CD4-positive, alpha-beta T cell (primary cell): ENCODE data around the gene LSAMP. TPM values are rescaled to one million over a fixed set of nuclear protein-coding genes. Genes with fewer than 3 reads are reported as not detected.

Source experiments
- ATAC-seq: fragments of 200-7000 bp; cut with Tn5 transposase; one replicate; pipeline ENCODE4 v1.10.0; 2022; ENCODE audit warnings: mild to moderate bottlenecking; ENCODE audit not compliant: poor library complexity
- CTCF ChIA-PET: fragments of 350-600 bp; sonication (Branson Sonifier 250); formaldehyde crosslinking; loops from one replicate; lab custom pipeline; 2021; ENCODE audit warnings: antibody characterized with exemption, inconsistent platforms; lab: Charles Lee
- POLR2A ChIA-PET: fragments of 350-600 bp; sonication (Branson Sonifier 250); formaldehyde crosslinking; loops from one replicate; lab custom pipeline; 2021; ENCODE audit warnings: antibody characterized with exemption, inconsistent platforms; lab: Charles Lee
- DNase-seq, 14 experiments: peaks; one replicate each; pipeline ENCODE4 v3.0.0-alpha.2; 2013 to 2020; ENCODE audit warnings: mixed read lengths in 2 of 14
- H3K27ac ChIP-seq, 2 donors: one replicate each; pipeline versions ENCODE4 v1.5.1 to v1.7.0; 2013; ENCODE audit warnings: low read length in 2 of 2, low read depth in 1 of 2, mild to moderate bottlenecking in 1 of 2
- H3K27me3 ChIP-seq, 2 experiments: 1 replicate in 1 of 2; 2 replicates in 1 of 2; pipeline versions ENCODE4 v1.6.1 to v1.7.0; 2013; ENCODE audit warnings: low read length in 2 of 2, control low read depth in 1 of 2, mild to moderate bottlenecking in 1 of 2, moderate library complexity in 1 of 2; ENCODE audit not compliant: insufficient read depth in 2 of 2, control insufficient read depth in 1 of 2
- H3K36me3 ChIP-seq: one replicate; pipeline ENCODE4 v1.6.1; 2013; ENCODE audit warnings: low read length, control low read depth; ENCODE audit not compliant: insufficient read depth
- H3K4me1 ChIP-seq: one replicate; pipeline ENCODE4 v1.6.1; 2013; ENCODE audit warnings: low read length, control low read depth; ENCODE audit not compliant: insufficient read depth
- H3K4me3 ChIP-seq: one replicate; pipeline ENCODE4 v1.5.1; 2013; ENCODE audit warnings: mild to moderate bottlenecking, low read length, moderate library complexity
- H3K9me3 ChIP-seq, 2 experiments: 1 replicate in 1 of 2; 2 replicates in 1 of 2; pipeline versions ENCODE4 v1.6.1 to v1.7.0; 2013; ENCODE audit warnings: low read length in 2 of 2, mild to moderate bottlenecking in 2 of 2, control low read depth in 1 of 2, moderate library complexity in 1 of 2; ENCODE audit not compliant: control insufficient read depth in 1 of 2, insufficient read depth in 1 of 2
- H3K27ac Mint-ChIP-seq: one replicate; pipeline ENCODE4 v1.8.0; 2020; ENCODE audit warnings: mixed read lengths
- H3K27me3 Mint-ChIP-seq: one replicate; pipeline ENCODE4 v1.8.0; 2021; ENCODE audit warnings: mixed read lengths
- H3K36me3 Mint-ChIP-seq: one replicate; pipeline ENCODE4 v1.8.0; 2021; ENCODE audit warnings: low read depth, mixed read lengths
- H3K4me1 Mint-ChIP-seq: one replicate; pipeline ENCODE4 v1.8.0; 2021; ENCODE audit warnings: low read depth, mixed read lengths
- H3K4me3 Mint-ChIP-seq: one replicate; pipeline ENCODE4 v1.8.0; 2020; ENCODE audit warnings: mild to moderate bottlenecking, mixed read lengths
- H3K9me3 Mint-ChIP-seq: one replicate; pipeline ENCODE4 v1.8.0; 2020; ENCODE audit warnings: mixed read lengths
- CTCF ChIP-seq: fragments of 200-600 bp; IDR thresholded peaks from one replicate; pipeline ENCODE4 v1.8.0; 2022; ENCODE audit warnings: antibody characterized with exemption, mild to moderate bottlenecking
- intact Hi-C, 2 experiments: fragments of 100-400 bp; cut with DNase I in 1 of 2; cut with micrococcal nuclease in 1 of 2; formaldehyde crosslinking; loops; one replicate each; pipeline versions ENCODE4 v1.15.1 to v1.9.0; 2023 to 2025; cut with DNase I, micrococcal nuclease
- total RNA-seq, 174 experiments: library from RNA in 2 of 174; stranded (reverse) in 2 of 174; gene quantifications; one replicate each; pipeline ENCODE4 v1.2.3 and lab custom pipeline; 2021 to 2026

Gene LSAMP
- total RNA-seq, 2 experiments from 2014 or later = not detected

GRCh38 chr3:116445990-116446389 is 703 bp upstream of the LSAMP start:
- intact Hi-C loops = no loop called here
- DNase-seq (no peak), ATAC-seq (no peak)
- CTCF ChIA-PET = no interaction called here
- peaks cover 20% of the 10 kb centered on the region for H3K27me3 Mint-ChIP-seq
- H3K27ac ChIP-seq = no peak overlapping the region
- no peak overlapping the region for H3K27ac Mint-ChIP-seq
- no peaks in the 10 kb centered on the region for H3K4me1 Mint-ChIP-seq
- no peaks in the 10 kb centered on the region for H3K4me1 ChIP-seq
- no peaks in the 10 kb centered on the region for H3K27me3 ChIP-seq
- H3K9me3 Mint-ChIP-seq = no peaks in the 10 kb centered on the region
- H3K4me3 Mint-ChIP-seq = no peak overlapping the region
- peaks cover 0 to 15% of the 10 kb centered on the region in 2 experiments for H3K9me3 ChIP-seq
- H3K36me3 ChIP-seq = no peaks in the 10 kb centered on the region
- no peaks in the 10 kb centered on the region for H3K36me3 Mint-ChIP-seq
- no peak for TF ChIP-seq CTCF
- POLR2A ChIA-PET = no interaction called here
- H3K4me3 ChIP-seq = no peak overlapping the region

- H3K4me1 ChIP-seq = no peaks in the 10 kb centered on the region
- no peak overlapping the region for H3K4me3 ChIP-seq
- H3K27ac Mint-ChIP-seq = no peak overlapping the region
- H3K9me3 Mint-ChIP-seq = no peaks in the 10 kb centered on the region
- TF ChIP-seq CTCF = no peak
- no peak overlapping the region for H3K27ac ChIP-seq
- no peaks in the 10 kb centered on the region for H3K36me3 Mint-ChIP-seq
- no peaks in the 10 kb centered on the region for H3K4me1 Mint-ChIP-seq
- intact Hi-C loops = no loop called here
- no peak overlapping the region for H3K4me3 Mint-ChIP-seq
- no peaks in the 10 kb centered on the region for H3K27me3 ChIP-seq
- POLR2A ChIA-PET = no interaction called here
- DNase-seq (no peak), ATAC-seq (no peak)
- H3K27me3 Mint-ChIP-seq = peaks cover 20% of the 10 kb centered on the region
- H3K36me3 ChIP-seq = no peaks in the 10 kb centered on the region
- CTCF ChIA-PET = no interaction called here
- H3K9me3 ChIP-seq = peaks cover 0 to 16% of the 10 kb centered on the region in 2 experiments
These were observed 422 bp downstream of the LSAMP start for GRCh38 chr3:116444819-116445310.

GRCh38 chr3:116444115-116444747 is 1.1 kb downstream of the LSAMP start:
- intact Hi-C loops = no loop called here
- ATAC-seq (no peak), DNase-seq (no peak)
- H3K36me3 Mint-ChIP-seq = no peaks in the 10 kb centered on the region
- Histone ChIP-seq H3K36me3 (no peaks in the 10 kb centered on the region), H3K9me3 (peaks cover 0 to 20% of the 10 kb centered on the region in 2 experiments), H3K27me3 (no peaks in the 10 kb centered on the region), H3K27ac (no peak overlapping the region), H3K4me3 (no peak overlapping the region), H3K4me1 (no peaks in the 10 kb centered on the region)
- ChIA-PET CTCF (no interaction called here), POLR2A (no interaction called here)
- TF ChIP-seq CTCF = no peak
- no peaks in the 10 kb centered on the region for H3K4me1 Mint-ChIP-seq
- no peak overlapping the region for H3K4me3 Mint-ChIP-seq
- H3K27me3 Mint-ChIP-seq = peaks cover 20% of the 10 kb centered on the region
- H3K9me3 Mint-ChIP-seq = no peaks in the 10 kb centered on the region
- H3K27ac Mint-ChIP-seq = no peak overlapping the region
